Breast epithelium (tissue), 4 donors: ENCODE data around the gene SLC26A2. TPM values are rescaled to one million over a fixed set of nuclear protein-coding genes. Genes with fewer than 3 reads are reported as not detected.

ENCODE experiments used
- DNase-seq, 2 donors: peaks; one replicate each; pipeline ENCODE4 v3.0.0-alpha.2; 2019; ENCODE audit warnings: low spot score in 2 of 2
- H3K27ac ChIP-seq, 2 donors: fragments of 200-600 bp; sonication (generic) in 1 of 2; one replicate each; pipeline ENCODE4 v1.5.1; 2016 to 2019; ENCODE audit warnings: mild to moderate bottlenecking in 1 of 2
- H3K27me3 ChIP-seq, 2 donors: fragments of 200-600 bp; sonication (generic) in 1 of 2; one replicate each; pipeline versions ENCODE4 v1.5.1 to v1.6.0; 2017 to 2019; ENCODE audit warnings: control low read depth in 1 of 2, mild to moderate bottlenecking in 1 of 2
- H3K36me3 ChIP-seq: fragments of 200-600 bp; one replicate; pipeline ENCODE4 v1.5.1; 2019
- H3K4me1 ChIP-seq, 2 donors: fragments of 200-600 bp; sonication (generic); one replicate each; pipeline ENCODE4 v1.5.1; 2016 to 2019; ENCODE audit warnings: control low read depth in 1 of 2
- H3K4me3 ChIP-seq, 3 donors: fragments of 200-600 bp; sonication (generic); 1 replicate in 2 of 3; 2 replicates in 1 of 3; pipeline ENCODE4 v1.5.1; 2016 to 2019; ENCODE audit warnings: mild to moderate bottlenecking in 3 of 3, moderate library complexity in 2 of 3
- H3K9me3 ChIP-seq, 2 donors: fragments of 200-600 bp; sonication (generic) in 1 of 2; one replicate each; pipeline ENCODE4 v1.5.1; 2016 to 2019; ENCODE audit warnings: control low read depth in 1 of 2
- CTCF ChIP-seq, 3 donors: fragments of 450-650 bp; IDR thresholded peaks; one replicate each; pipeline ENCODE4 v1.5.1; 2016 to 2017; ENCODE audit warnings: antibody characterized with exemption in 3 of 3, mild to moderate bottlenecking in 3 of 3, moderate library complexity in 3 of 3
- POLR2A ChIP-seq: fragments of 450-650 bp; IDR thresholded peaks from one replicate; pipeline ENCODE4 v1.6.1; 2016; ENCODE audit warnings: antibody characterized with exemption, mild to moderate bottlenecking, moderate library complexity
- POLR2AphosphoS5 ChIP-seq, 3 donors: sonication (generic); formaldehyde crosslinking; IDR thresholded peaks; one replicate each; pipeline ENCODE4 v1.6.1; 2017; ENCODE audit warnings: antibody characterized with exemption in 3 of 3
- intact Hi-C: fragments of 100-400 bp; cut with DNase I; formaldehyde crosslinking; loops from one replicate; pipeline ENCODE4 v1.15.1; 2023; ENCODE audit warnings: low total_unique reads
- total RNA-seq, 3 donors: library from RNA; depleted of rRNA; stranded (reverse); fragments of >200 nt; gene quantifications; one replicate each; pipeline ENCODE4 v1.1.0, GENCODE V29; 2016

The SLC26A2 gene
- total RNA-seq, 3 donors from 2014 or later = 10.6 to 103 (median 30.2) TPM

- Histone ChIP-seq H3K36me3 (no peaks in the 10 kb centered on the region), H3K4me3 (no peak overlapping the region), H3K4me1 (peaks cover 0 to 6% of the 10 kb centered on the region in 2 donors), H3K9me3 (no peaks in the 10 kb centered on the region), H3K27ac (no peak overlapping the region), H3K27me3 (no peaks in the 10 kb centered on the region)
- DNase-seq = no peak
- intact Hi-C loops = no loop called here
- TF ChIP-seq CTCF (IDR thresholded peaks at IDR 0.05) = no peak
- TF ChIP-seq POLR2AphosphoS5 (IDR thresholded peaks at IDR 0.05) = no peak
- TF ChIP-seq POLR2A = no peak
Observed at GRCh38 chr5:149957855-149958254, 2.7 kb upstream of the SLC26A2 start.

DNA sequence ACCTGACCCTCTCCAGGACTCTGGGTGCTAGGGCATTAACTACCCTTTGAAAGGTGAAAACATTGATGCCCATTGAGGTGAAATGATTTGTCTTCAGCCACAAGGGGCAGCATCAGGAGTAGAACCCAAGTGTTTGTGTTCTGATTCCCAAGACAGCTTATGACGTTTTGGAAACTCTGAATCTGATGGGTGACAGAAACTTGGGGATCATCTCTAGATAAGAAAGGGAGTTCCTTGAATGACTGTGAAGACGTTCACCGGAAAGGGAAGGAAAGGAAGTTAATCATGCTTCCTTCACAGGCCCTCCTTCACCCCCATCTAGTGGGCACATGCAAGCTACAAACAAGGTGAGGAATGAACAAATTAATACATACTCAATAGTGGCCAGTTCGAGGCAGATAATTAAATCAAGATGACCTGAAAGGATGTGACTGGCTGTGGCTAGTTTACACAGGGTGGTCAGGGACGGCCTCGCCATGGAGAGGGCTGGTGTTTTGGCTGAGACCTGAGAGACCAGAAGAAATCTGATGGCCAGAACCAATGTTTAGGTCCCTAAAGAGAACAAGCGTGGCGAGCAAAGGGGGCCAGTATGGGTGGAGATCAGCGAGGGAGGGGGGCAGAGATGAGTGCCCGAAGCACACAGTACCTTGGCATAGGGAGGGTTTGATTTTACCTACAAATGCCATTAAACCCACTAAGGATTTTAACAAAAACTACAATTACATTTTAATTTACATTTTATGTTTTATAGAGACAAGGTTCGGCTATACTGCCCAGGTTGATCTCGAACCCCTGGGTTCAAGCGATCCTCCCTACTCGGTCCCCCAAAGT is 937 bp upstream of the SLC26A2 start:
- DNase-seq = no peak

GRCh38 chr5:149961186-149961685 is 678 bp downstream of the SLC26A2 start:
- TF ChIP-seq CTCF (IDR thresholded peaks at IDR 0.05) = no peak
- no peak for TF ChIP-seq POLR2A
- TF ChIP-seq POLR2AphosphoS5 (IDR thresholded peaks at IDR 0.05) = no peak

More for the DNA sequence above, 937 bp upstream of the SLC26A2 start:
- no peaks in the 10 kb centered on the region for H3K36me3 ChIP-seq
- H3K9me3 ChIP-seq = no peaks in the 10 kb centered on the region
- peaks cover 0 to 6% of the 10 kb centered on the region in 2 donors for H3K4me1 ChIP-seq
- intact Hi-C loops = no loop called here
- H3K4me3 ChIP-seq = peak overlapping the region; percentile 75 to 86 (median 82)
- no peaks in the 10 kb centered on the region for H3K27me3 ChIP-seq
- H3K27ac ChIP-seq = peak overlapping the region; percentile 92 to 95
- peak in 2 of 3 donors; percentile 24 to 59 for TF ChIP-seq CTCF (IDR thresholded peaks at IDR 0.05)
- TF ChIP-seq POLR2AphosphoS5 (IDR thresholded peaks at IDR 0.05) = no peak
- TF ChIP-seq POLR2A = no peak

DNA sequence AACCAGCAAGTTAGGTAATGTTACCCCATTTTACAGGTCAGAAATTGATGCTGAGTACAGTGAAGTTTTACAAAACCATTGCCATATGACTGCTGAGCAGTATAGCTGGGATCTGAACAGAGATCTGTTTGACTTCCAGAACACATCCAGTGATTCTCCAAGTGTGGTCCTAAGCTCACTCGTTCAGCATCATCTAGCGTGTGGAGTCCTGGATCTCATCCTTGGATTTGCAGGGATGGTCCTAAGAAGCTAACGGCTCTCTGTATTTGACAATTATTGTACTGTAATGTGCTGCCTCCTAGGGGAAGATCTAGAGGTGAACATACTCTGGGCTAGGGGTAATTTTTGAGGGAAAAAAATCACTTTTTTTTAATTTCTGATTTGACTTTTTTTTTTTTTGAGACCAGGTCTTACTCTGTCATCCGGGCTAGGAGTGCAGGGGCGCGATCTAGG is 1.4 kb downstream of the SLC26A2 start:
- Histone ChIP-seq H3K4me1 (peaks cover 0 to 6% of the 10 kb centered on the region in 2 donors), H3K4me3 (peak overlapping the region in 2 of 3 donors; percentile 75 to 86), H3K36me3 (no peaks in the 10 kb centered on the region), H3K27me3 (no peaks in the 10 kb centered on the region), H3K9me3 (no peaks in the 10 kb centered on the region), H3K27ac (no peak overlapping the region)
- no peak for DNase-seq
- TF ChIP-seq CTCF (IDR thresholded peaks at IDR 0.05) = peak in 2 of 3 donors; percentile 37 to 62
- no peak for TF ChIP-seq POLR2A
- no peak for TF ChIP-seq POLR2AphosphoS5 (IDR thresholded peaks at IDR 0.05)
- intact Hi-C loops = no loop called here

More at GRCh38 chr5:149961186-149961685, 678 bp downstream of the SLC26A2 start:
- no peaks in the 10 kb centered on the region for H3K9me3 ChIP-seq
- DNase-seq = no peak
- peak overlapping the region; percentile 75 to 86 (median 82) for H3K4me3 ChIP-seq
- intact Hi-C loops = no loop called here
- H3K27ac ChIP-seq = peak overlapping the region; percentile 92 to 95
- H3K27me3 ChIP-seq = no peaks in the 10 kb centered on the region
- H3K36me3 ChIP-seq = no peaks in the 10 kb centered on the region
- peaks cover 0 to 6% of the 10 kb centered on the region in 2 donors for H3K4me1 ChIP-seq
